GM18502 (cell line): ENCODE measurements around the gene PRSS35.
"Not testable (repeated sequence)": the region's sequence is repeated elsewhere in the genome, so short reads cannot be mapped to it uniquely, and the experiment has no call there.

Experiments
- ATAC-seq: cut with Tn5 transposase; IDR thresholded peaks from one replicate; pipeline ENCODE4 v1.9.1; 2021; ENCODE audit warnings: mild to moderate bottlenecking; ENCODE audit not compliant: unreplicated experiment, poor library complexity

The PRSS35 gene, protein sequence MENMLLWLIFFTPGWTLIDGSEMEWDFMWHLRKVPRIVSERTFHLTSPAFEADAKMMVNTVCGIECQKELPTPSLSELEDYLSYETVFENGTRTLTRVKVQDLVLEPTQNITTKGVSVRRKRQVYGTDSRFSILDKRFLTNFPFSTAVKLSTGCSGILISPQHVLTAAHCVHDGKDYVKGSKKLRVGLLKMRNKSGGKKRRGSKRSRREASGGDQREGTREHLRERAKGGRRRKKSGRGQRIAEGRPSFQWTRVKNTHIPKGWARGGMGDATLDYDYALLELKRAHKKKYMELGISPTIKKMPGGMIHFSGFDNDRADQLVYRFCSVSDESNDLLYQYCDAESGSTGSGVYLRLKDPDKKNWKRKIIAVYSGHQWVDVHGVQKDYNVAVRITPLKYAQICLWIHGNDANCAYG

DNA sequence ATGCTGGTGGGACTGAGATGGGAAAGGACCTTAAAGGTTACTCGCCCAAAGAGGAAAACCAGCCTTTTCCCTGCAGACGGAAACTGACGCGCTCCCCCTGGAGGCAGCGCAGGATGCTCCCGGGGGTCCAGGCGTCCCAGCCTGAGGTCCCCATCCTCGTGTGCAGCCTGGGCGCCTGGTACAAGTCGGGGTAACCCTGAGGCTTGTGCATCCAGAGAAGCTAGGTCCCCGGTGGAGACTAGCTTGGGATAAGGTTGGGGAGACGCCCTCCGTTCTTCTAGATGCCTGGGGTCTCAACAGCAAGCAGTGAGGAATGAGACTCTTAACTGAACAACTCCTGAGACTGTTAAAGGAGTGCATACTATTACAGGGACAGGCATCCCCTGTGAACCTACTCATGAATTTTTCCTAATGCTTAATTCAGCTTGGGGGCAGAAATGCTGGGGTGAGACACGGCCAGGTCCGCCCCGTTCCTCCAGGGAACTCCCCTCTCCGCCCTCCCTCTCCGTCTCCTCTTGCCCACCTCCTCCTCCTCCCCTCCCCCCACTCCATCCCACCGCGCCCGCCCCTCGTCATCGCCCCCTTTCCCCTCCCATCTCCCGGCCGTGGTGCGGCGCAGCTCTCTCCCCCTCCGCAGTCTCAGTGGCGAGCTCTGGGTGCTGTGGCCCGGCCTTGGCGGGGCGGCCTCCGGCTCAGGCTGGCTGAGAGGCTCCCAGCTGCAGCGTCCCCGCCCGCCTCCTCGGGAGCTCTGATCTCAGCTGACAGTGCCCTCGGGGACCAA is at the start of gene PRSS35:
PRSS35 (plus strand) TSS at position 634 of the 781 bp plus-strand sequence. CDS start 10,908 bp downstream, outside the sequence.
- peak; percentile 74 for ATAC-seq

DNA sequence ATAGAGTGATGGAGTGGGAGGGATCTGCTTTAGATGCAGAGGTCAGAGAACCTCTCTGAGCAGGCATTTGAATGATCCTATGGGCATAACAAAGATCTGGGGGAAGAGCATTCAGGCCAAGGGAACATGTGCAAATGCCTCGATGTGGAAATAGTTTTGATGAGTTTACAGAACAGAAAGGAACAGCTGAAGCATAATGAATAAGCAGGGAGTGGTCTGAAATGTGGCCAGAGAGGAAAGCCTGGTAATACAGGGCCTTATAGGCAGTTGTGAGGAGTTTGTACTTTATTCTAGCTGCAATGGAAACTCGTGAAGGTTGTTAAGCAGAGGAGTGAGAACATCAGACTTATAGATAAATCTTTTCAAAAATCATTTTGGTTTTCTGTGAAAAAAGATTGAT is 48.4 kb upstream of the PRSS35 start:
- no peak for ATAC-seq

DNA sequence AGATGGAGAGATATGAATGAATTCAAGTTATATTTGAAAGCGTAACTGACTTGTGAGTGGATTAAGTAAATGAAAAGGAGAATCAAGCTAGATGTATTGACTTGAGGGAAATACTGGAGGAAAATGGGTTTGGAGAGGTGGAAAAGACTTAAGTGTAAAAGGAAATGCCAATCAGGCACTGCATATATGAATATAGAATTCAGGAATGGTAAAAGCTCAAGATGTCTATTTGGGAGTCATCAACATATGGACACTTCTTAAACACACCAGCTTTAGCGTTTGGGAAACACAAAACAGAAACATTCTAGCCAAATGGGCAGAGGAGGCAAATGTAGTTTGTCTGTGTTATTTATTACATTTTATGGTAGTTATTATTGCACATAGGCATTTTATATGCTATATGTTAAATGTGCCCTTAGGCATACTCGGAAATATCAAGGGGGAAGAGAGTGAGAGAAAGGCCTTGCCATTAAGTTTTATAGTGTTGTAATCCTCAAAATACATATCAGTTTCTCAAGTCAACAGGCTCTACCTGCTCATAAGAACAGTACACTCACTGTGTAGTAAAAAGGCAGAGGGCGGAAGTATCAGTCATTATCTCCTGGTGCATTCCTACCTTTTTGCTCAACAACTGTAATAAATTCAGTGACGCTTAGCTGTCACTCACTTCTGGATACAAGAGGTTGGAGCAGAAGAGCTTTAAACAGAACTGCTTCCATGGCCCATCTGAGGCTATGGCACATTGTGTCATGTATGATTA is 47.8 kb upstream of the PRSS35 start:
- ATAC-seq, result no peak

DNA sequence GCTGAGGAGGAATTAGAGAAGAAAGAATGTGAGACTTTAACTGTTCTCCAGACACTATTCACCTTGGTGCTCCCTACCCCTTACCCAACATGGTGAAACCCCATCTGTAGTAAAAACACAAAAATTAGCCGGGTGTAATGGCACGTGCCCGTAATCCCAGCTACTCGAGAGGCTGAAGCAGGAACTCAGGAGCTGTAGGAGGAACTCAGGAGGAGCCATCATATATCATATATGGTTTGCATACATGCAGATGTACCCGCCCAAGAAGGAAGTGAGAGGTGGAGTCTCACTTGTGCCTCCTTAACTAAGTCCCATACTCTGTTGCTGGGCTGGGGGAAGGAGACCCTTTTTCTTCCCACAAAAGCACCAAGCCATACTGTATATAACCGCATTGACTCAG is 46.0 kb upstream of the PRSS35 start:
- no peak for ATAC-seq

DNA sequence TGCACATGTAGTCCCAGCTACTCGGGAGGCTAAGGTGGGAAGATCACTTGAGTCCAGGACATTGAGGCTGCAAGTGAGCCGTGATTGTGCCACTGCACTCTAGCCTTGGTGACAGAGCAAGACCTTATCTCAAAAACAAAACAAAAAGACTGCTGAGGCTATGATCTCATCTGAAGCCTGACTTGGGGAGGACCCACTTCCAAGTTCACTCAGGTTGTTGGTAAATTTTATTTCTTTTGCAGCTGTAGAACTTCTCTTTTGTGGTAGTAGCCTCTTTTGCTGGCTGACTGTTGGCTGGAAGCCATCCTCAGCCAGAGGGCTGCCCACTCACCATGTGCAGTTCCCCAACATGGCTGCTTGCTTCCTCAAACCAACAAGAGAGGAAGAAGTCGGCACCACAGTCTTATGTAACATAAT is 44.7 kb upstream of the PRSS35 start:
- ATAC-seq, result peak; percentile 53

DNA sequence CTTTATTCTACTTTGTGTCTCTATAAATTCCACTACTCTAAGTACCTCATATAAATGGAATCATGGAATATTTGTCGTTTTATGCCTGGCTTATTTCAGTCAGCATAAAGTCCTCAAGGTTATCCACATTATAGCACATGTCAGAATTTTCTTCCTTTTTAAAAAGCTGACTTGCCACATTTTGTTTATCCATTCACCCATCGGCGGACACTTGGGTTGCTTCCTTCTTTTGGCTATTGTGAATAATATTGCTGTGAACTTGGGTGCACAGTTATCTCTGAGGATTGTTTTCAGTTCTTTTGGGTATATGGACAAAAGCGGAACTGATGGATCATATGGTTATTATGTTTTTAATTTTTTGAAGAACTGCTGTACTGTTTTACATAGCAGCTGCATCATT is 42.3 kb upstream of the PRSS35 start:
- no peak for ATAC-seq

DNA sequence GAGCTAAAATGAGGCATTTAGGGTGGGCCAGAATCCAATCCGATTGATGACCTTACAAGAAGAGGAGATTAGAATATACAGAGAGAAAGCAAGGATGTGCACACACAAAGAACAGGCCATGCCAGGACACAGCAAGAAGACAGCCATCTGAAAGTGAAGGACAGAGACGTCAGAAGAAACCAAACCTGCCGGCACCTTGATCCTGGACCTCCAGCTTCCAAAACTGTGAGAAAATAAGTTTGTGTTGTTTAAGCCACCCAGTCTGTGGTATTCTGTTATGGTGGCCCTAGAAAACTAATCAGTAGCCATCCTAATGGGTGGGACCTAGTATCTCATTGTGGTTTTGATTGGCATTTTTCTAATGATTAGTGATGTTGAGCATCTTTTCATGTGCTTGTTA is 41.7 kb upstream of the PRSS35 start:
- no peak for ATAC-seq

DNA sequence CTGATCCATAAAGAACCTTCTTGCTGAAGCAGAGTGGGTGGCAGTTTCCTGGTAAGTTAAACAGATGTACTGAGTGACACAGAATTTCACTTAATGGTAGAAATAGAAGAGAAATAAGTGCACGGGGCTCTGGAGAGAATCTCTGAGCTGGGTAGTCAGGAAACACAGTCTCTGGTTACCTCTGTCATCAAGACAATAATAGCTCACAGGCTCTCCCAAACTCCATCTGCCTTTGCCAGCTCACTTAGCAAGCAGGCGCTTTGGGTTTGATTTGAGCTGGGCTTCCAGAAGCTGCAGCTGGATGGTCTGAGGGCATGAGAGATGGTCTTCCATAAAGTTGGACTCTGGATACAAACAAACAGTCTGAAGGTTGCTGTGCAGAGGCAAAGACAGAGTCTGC is 39.6 kb upstream of the PRSS35 start:
- no peak for ATAC-seq

DNA sequence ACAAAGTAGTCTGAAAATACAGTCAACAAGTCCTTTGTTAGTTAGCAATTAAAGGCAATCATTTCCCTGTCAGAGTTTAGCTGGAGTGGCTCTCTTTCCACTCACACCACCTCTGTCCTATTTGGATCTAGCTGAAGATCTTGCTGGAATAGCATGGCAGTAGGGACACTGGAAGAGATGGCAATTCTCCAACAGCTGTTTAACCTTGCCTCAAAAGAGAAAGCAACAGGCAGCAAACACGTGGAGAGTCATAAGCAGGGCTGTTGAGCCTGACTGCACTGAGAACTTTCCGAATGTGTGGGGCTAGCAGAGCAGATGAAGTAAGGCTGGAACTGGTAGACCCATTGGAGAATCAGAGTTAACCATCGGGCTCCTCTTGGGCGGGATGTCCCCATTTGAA is 38.0 kb upstream of the PRSS35 start:
- ATAC-seq, result no peak

DNA sequence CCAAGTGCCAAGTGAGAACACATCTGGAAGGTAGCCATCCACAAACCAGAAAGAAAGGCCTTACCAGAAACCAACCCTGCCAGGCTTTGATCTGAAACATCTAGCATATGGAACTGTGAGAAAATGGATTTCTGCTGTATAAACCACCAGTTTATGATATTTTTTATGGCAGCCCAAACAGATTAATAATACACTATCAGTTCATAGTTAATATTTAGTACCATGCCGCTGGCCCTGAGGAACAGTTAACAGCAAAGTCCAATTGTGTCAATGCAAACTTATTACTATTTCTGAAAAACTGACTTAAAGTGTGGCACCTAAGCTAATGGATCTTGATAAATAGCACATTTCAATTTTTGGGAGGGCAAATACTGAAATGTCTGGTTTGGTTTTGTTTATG is 35.4 kb upstream of the PRSS35 start:
- no peak for ATAC-seq

DNA sequence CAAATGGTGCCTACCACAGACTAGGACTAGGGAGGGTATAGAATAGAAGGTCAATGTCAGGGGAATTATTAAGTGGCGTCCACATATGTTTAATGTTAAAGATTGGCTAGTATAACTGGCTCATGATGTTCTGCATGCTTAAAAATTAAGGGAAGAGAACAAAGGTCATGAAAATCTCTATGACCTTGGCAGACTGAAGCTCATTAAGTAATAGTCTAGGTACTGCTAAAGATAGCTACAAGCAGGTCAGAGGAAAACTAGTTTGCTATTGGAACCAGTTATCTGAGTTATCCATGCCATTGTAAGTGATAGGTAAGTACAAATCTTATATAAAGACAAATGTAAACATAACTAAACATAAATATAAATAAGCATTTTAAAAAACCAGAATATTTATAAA is 32.9 kb upstream of the PRSS35 start:
- no peak for ATAC-seq

DNA sequence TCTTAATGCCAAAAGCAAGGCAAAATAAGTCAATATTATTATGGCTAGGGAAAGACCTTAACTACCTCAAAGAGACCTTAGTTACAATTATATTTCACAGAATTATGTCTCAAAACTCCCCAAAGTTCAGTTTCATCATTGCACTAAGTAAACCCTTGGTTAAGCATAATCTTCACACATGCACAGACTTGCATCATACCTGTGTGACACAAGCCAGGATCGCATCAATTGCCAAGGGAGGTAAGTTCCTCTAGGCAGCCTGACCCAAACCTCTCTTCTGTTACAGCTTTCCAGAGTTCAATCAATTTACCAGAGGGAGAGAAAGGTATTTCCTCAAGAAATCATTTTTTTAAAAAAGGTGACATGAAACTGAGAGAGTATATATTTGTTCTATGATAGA is 31.9 kb upstream of the PRSS35 start:
- no peak for ATAC-seq

DNA sequence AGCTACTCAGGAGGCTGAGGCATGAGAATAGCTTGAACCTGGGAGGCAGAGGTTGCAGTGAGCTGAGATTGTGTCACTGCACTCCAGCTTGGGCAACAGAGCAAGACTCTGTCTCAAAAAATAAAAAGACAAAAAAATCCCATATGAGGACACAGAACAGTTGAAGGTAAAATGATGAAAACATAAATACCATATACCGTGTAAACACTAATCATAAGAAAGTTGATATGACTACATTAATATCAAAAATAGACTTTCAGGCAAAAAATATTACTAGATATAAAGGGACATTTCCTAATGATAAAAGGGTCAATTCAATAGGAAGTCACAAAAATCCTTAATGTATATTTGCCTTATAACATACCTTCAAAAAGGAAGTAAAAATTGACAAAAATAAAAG is 30.4 kb upstream of the PRSS35 start:
- not testable (repeated sequence) for ATAC-seq

DNA sequence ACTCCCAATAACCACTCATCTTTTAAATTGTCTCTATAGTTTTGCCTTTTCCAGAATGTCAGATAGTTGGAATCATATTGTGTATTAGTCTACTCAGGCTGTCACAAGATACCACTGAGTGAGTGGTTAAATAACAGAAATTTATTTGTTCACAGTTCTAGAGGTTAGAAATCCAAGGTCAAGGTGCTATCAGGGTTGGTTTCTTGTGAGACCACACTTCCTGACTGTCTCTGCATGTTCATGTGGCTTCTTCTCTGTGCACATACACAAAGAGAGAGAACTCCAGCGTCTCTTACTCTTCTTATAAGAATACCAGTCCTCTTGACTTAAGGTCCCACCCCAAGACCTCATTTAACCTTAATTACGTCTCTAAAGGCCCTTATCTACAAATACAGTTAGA is 23.9 kb upstream of the PRSS35 start:
- ATAC-seq, result no peak

DNA sequence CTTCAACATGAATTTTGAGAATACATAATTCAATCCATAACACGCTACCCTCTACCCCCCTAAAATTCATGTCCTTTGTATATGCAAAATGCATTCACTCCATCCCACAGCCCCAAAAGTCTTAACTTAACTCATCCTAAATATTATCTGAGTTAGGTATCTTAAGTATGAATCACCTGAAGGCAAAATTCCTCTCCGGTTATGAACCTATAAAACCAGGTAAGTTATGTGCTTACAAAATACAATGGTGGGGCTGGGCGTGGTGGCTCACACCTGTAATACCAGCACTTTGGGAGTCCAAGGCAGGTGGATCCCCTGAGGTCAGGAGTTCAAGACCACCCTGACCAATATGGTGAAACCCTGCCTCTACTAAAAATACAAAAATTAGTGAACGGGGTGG is 23.5 kb upstream of the PRSS35 start:
- no peak for ATAC-seq

DNA sequence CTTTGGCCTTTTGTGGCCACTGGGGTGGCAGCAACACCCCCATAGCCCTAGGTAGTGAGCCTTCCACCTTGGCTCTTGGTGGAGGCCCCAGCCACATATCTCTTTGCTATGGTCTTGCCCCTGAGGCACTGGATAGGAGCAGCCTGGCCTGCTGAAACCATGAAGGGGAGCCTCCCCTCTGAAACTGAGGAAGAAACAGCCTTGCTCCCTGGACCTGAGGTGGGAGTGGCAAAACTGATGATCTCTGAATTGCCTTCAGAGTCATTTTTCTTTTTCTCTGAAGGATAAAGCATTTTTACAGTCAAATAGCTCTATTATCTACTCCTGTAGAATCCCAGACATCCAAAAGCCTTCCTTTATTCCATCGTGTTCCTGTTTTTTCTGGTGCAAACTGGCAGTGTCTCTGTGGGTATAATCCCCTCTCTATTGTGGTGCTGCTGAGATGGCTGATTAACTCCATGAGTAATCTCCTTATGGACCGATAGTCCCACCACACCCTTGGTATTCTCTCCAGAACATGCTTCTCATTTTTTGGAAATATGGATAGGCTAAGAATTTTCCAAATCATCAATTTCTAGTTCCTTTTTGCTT is 22.0 kb upstream of the PRSS35 start:
- no peak for ATAC-seq

DNA sequence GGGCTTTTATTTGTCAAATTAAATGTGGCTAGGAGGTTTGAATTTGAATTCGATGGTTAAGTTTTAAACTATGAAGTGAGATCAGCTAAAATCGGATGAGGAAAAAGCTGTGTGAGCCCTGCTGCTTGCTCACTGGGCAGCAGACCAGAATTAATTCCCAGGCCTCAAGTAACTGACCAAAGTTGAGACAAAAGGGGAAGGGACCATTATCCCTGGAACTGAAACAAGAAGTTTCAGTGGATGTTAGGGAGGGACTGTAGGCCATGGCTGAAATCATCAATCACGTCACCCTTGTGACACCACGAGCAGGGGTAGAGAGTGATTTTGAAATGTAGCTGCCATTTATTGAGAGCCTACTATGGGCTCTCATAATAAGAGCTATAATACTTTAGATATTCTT is 7.0 kb upstream of the PRSS35 start:
- no peak for ATAC-seq

DNA sequence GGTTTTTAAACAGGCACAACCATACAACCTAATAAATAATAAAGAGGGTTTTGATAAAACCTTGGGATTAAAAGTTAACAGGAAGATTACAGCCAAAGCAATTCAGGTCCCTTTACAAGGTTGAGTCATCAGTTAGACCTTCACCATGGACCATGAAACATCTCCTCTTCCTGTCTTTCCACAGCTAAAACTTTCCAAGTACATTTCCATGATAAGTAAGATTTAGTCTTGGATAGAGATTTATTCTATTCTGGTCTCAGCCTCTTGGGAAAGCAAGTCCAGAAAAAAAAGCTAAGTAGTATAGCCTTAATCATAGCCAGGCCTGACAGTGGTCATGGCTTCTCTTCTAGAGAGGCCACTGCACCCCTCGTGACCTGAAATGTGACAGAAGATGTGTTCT is 2.9 kb upstream of the PRSS35 start:
- no peak for ATAC-seq

DNA sequence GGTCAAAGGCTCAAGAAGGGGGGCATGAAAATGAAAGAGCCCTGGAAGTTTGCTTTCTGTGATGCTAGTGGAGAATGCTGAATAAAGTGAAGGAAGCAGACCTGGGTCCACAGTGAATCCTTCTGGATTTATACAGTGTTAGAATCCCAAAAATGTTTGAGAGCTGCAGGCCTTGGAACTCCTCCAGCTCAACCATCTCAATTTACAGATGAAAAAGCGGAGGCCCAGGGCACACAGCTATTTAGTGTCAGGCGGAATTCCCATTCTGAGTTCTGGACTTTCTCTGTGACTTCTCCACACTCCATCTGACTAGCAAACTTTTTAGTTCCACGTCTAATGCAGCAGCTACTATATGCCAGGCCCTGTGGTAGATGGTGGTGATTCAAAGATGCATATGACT is 1.5 kb upstream of the PRSS35 start:
- ATAC-seq, result no peak

DNA sequence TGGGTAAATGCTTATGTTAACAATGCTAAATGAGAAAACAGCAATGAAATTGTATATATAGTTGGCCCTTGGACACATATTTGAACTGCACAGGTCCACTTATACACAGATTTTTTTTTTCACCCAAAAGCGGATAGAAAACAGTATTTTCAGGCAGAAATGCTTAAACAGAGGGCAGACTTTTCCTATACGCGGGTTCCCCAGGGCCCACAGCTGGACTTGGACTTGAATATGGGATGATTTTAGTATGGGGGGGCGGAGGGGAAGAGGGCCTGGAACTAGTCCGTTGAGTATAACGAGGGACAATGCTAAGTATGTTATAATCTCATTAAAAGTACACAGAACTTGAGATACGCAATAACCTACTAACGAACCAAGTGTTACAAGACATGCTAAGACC is 1.1 kb upstream of the PRSS35 start:
- ATAC-seq, result no peak

DNA sequence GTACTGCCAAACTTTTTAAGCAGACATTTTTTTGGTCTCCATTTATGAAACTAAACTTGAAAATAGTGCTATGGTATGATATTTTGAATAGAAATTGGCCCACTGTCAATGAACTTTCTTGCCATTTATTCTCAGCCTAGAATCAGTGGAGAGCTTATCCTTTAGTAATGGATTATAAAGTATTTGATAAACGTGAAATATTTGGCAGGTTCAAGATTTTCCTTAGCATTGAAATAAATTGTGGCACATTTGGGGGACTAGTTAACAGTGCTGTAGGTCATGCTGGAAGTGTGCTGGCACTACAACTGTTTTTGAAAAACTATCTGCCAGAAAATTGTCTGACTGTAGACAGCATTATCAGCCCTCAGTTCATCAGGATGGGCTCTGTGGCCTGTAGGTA is 2.1 kb downstream of the PRSS35 start:
- peak; percentile 2 for ATAC-seq
